Erythroblast (primary cell): ENCODE measurements around the gene OSBPL10.

Source experiments
- DNase-seq, 2 experiments: peaks; one replicate each; lab custom pipeline; 2025; lab: John Stamatoyannopoulos, UW
- GATA1 ChIP-seq: IDR thresholded peaks from 2 replicates; pipeline ENCODE4 v1.6.1; 2011; ENCODE audit warnings: low read depth, mild to moderate bottlenecking, control low read depth, low read length, moderate library complexity
- POLR2A ChIP-seq: IDR thresholded peaks from 2 replicates; pipeline ENCODE4 v1.6.1; 2011; ENCODE audit warnings: mild to moderate bottlenecking, low read length

OSBPL10 gene

GRCh38 chr3:31762097-31762764 is 218.8 kb downstream of the OSBPL10 start:
- DNase-seq, result no peak

DNA sequence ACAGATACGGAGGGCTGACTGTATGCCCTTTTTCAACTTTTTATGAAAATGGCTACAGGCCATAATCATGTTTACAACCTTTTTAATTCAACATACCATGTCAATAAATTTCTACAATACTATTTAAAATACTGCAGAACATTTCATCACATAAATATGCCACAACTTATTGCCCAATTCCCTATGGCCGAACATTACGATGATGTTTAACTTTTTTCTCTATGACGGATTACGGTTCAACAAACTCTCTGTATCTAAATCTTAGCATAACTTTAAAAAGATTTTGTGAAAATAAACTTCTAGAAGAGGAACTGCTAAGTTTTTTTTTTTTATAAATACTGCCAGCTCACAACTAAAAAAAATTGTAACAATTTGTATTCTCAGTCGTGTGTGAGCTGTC is 220.4 kb downstream of the OSBPL10 start:
- no peak for DNase-seq
- no peak for TF ChIP-seq POLR2A
- no peak for TF ChIP-seq GATA1

More at GRCh38 chr3:31762097-31762764, 218.8 kb downstream of the OSBPL10 start:
- TF ChIP-seq POLR2A (no peak), GATA1 (no peak)

DNA sequence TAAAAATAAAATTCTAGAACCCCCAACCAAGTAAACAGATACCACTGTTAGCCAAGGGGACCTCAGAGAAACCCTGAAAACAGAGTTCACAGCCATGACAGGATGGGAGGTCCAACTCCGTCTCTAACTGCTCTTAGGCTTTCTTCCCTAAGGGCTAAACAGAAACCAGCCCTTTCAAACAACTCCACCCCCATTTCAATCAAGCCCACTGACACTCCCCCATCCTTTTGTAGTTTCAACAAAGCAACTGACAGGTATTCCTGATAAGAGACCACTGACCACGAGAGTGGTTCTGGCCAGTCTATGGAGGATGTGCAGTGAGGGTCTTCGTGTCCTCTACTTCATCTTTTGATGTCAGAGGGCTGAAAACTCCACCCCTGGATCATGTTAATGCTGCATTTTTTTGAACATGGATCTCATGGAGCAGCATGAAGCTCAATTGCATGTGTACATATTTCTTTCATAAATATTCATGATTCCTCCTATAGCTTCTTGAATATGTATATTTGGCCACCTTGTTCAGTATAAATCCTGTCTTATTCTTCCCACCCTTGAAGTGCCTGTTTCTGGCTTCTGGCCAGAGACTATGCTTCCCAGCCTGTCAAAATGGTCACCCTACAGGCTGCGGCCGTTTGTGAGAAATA is 222.6 kb downstream of the OSBPL10 start:
- TF ChIP-seq POLR2A, result no peak
- no peak for TF ChIP-seq GATA1
- DNase-seq, result no peak

GRCh38 chr3:31755926-31756658 is 225.0 kb downstream of the OSBPL10 start:
- TF ChIP-seq POLR2A, result no peak
- no peak for TF ChIP-seq GATA1
- no peak for DNase-seq

DNA sequence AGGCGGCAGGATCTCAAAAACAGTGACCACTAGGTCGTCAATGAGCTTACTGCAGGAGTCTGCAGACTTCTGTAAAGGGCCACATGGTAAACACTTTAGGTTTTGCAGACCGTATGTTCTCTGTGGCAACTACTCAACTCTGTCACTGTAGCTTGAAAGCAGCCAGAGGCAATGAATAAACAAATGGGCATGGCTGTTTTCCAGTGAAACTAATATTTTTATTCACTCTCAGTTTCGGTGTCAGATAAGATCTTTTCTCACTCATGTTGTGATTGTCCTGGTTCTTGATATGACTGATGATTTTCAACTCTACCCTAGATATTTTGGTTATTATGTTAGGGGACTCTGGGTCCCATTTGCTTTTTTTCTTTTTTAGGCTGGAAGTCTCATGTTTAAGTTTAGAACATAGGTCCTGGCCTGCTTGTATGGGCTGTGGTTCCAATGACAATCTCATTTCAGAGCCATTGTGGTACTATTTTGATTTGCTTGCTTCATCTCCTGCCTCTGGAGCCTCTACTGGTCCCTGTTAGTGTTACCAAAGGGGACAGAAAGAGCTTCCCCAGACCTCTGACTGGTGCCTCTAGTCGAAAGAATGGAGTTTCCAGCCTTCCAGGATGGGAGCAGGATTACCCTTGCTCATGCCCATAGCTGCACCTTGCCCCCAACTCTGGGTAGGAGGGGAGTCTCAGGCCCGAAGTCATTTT is 226.3 kb downstream of the OSBPL10 start:
- TF ChIP-seq POLR2A, result no peak
- TF ChIP-seq GATA1, result no peak
- DNase-seq, result no peak

GRCh38 chr3:31753050-31753425 is 228.0 kb downstream of the OSBPL10 start:
- no peak for TF ChIP-seq POLR2A
- no peak for TF ChIP-seq GATA1
- DNase-seq, result no peak

DNA sequence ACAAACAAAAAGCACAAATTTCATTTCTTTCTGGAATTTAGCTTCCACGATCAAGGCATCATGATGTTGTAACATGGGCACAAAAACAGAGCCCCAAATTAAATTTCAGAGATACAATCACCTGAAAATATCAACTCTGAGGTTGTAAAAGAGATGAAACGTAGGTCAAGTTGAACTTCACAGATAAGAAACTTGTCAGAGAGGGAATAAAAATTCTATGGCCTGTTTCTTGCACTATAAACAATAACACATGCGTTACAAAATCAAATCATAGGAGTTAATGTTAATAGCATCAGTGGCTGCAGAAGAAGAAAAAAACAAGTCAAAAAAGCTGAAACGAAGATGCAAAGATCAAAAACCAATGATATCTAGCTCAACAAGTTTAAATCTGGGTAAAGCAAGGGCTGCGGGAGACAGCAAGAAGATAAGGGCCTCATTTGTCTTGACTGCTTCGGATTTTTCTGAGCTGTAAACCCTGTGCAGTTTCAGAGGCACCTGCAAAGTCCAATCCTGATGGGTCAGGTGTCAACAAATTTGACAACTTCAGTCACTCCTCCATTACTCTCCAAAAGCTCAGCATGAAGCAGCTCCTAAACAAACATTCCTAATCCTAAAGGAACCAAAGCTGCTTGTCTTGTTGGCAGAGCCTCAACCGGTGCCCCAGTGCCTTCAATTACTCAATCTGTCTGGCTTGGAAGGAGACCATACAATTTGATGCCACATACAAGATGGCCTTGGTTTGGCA is 228.6 kb downstream of the OSBPL10 start:
- DNase-seq, result no peak
- no peak for TF ChIP-seq GATA1
- no peak for TF ChIP-seq POLR2A

DNA sequence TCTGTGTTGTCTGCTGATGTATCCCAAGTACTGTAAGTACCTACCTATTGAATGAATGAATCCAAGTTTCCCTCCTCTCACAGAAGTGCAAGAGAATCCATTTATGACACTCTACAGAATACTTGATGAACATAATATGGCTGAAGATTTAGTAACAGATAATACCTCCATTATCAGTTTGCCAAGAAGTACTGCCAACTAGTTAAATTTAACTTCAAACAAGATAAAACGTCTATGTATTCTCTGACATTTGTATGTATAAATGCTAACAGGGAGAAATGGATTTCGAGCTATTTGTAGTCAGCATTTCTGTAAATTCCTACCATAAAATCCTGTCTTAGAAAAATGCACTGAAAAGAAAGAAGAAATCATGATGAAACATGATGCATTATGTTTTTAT is 230.7 kb downstream of the OSBPL10 start:
- no peak for DNase-seq
- TF ChIP-seq GATA1 (no peak), POLR2A (no peak)

- TF ChIP-seq POLR2A, result no peak
- no peak for TF ChIP-seq GATA1
- no peak for DNase-seq
Observed at GRCh38 chr3:31748933-31749295, 232.1 kb downstream of the OSBPL10 start.

DNA sequence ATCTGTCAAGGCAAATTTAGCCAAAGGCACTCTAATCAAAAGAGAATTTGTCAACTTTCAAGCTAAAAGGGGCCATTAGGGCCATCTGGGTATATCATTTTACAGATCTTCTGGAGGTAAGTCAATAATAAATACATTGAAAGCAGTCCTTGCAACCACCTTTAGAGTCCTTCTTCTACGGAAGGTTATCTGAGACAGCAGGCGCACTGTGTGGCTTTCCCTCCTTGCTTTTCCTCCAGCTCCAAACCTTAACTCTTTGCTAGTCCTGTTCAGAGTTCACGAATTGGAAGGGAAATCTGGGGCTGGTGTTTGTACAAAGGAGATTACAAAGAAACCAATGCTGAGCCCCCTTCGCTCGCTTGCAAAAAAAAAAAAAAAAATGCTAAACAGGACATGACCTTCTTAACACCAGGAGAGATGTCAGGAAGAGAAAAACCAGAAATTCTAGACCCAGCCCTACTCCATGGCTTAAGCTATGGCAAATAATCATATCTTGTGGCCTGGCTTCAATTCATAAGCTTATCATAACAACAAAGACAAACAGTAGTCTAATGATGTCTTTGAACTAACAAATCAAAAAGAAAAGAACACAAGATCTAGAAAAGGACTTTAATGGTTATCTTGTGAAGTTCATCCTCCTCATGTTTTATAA is 232.7 kb downstream of the OSBPL10 start:
- TF ChIP-seq POLR2A, result no peak
- DNase-seq, result no peak

DNA sequence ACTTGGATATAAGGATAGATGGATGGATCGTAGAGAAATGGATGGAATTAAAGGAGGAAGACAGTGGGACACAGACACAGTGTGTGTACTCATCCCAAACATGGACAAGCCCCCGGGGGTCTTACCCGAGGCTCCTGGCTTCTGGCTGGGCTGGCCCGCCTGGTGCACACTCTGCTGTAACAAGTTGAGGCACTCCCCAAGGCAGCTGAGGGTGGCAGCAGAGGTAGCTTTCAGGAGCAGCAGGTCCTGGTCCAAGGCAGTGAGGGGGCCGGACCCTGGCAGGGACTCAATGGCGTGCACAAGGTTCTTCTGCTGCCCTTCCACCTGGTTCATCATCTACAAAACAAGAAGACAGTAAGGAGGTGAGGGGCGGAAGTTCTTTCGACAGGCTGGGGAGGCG is 233.3 kb downstream of the OSBPL10 start:
- TF ChIP-seq POLR2A (no peak), GATA1 (no peak)
- DNase-seq, result no peak

GRCh38 chr3:31744913-31745312 is 236.1 kb downstream of the OSBPL10 start:
- no peak for TF ChIP-seq GATA1
- no peak for TF ChIP-seq POLR2A
- no peak for DNase-seq

DNA sequence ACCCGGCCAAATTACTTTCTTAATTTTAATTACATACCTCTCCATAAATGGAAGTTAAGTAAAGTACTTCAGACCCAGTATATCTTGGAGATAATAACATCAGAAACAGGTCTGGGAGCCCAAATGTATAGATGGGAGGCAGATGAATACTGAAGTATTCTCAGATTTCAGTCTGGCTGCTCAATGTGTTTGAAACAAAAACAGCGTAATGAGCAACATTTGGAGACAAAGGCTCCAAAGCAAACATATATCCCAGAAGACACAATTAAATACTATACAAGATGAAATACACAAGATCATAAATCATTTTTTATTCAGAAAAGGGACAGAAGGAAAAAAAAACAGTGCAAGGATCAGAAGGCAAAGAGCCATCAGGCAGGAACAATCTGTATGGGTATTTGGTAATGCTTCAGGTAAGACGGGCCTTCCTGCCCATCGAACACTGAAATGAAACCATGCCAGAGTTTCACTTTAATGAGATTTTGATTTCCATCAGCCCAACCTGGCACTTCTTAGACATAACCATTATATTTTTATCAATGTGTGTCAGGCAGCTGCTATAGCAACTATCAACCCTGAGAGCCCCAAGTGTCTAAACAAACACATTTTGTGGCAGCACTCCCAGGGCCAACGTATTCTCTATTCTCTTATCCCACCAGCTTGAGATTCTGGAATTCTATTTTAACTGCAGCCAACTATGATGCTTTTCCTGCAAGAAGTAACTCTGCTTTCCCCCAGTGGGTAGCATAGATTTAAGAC is 237.6 kb downstream of the OSBPL10 start:
- DNase-seq, result no peak
- no peak for TF ChIP-seq GATA1
- TF ChIP-seq POLR2A, result no peak
